Glomerular visceral epithelial cell (primary cell): ENCODE measurements around the gene FADS2.

Experiments
- DNase-seq: peaks from one replicate; pipeline ENCODE4 v3.0.0-alpha.2; 2016; ENCODE audit errors: extremely low spot score

FADS2 gene

GRCh38 chr11:61795876-61796526 lies 32.1 kb upstream of the FADS2 start:
- no peak for DNase-seq

- peak; percentile 74 for DNase-seq
These were observed 30.7 kb upstream of the FADS2 start for GRCh38 chr11:61797263-61797944.

GRCh38 chr11:61799665-61800284 lies 28.3 kb upstream of the FADS2 start:
- no peak for DNase-seq

- no peak for DNase-seq
These were observed 27.5 kb upstream of the FADS2 start for GRCh38 chr11:61800331-61801281.

GRCh38 chr11:61802605-61803004 lies 25.5 kb upstream of the FADS2 start:
- DNase-seq, result no peak

- no peak for DNase-seq
These were observed 24.0 kb upstream of the FADS2 start for GRCh38 chr11:61803889-61804647.

- no peak for DNase-seq
These were observed 23.0 kb upstream of the FADS2 start for GRCh38 chr11:61805146-61805545.

- DNase-seq, result no peak
These were observed 21.3 kb upstream of the FADS2 start for GRCh38 chr11:61806785-61807184.

GRCh38 chr11:61810671-61811175 lies 17.4 kb upstream of the FADS2 start:
- no peak for DNase-seq

GRCh38 chr11:61811831-61812230 lies 16.3 kb upstream of the FADS2 start:
- DNase-seq, result no peak

GRCh38 chr11:61812736-61813411 lies 15.2 kb upstream of the FADS2 start:
- DNase-seq, result no peak

GRCh38 chr11:61814247-61814957 lies 13.7 kb upstream of the FADS2 start:
- DNase-seq, result peak; percentile 34

- peak; percentile 96 for DNase-seq
These were observed 12.9 kb upstream of the FADS2 start for GRCh38 chr11:61814958-61815789.

GRCh38 chr11:61815790-61816735 lies 12.0 kb upstream of the FADS2 start:
- DNase-seq, result peak; percentile 81

GRCh38 chr11:61816736-61817455 lies 11.2 kb upstream of the FADS2 start, which contains the start of gene FADS1:
TSS of gene FADS1 (minus strand) at chr11:61817003. CDS start at chr11:61816929, 74 bp downstream.
- peak; percentile 96 for DNase-seq

GRCh38 chr11:61817471-61818202 lies 10.5 kb upstream of the FADS2 start:
- no peak for DNase-seq
